Trophoblast cell (in vitro differentiated cells and primary cell): ENCODE results near the gene MYD88.

ENCODE experiments used
- DNase-seq, 2 donors: peaks; one replicate each; pipeline ENCODE4 v3.0.0-alpha.2; 2016
- H2AFZ ChIP-seq: 2 replicates; pipeline ENCODE4 v1.6.1; 2013; ENCODE audit warnings: low read length, moderate library complexity, mild to moderate bottlenecking; ENCODE audit not compliant: insufficient read depth, poor library complexity
- H2AK5ac ChIP-seq: 2 replicates; pipeline ENCODE4 v1.6.1; 2013; ENCODE audit warnings: mild to moderate bottlenecking, low read length
- H2BK120ac ChIP-seq: 2 replicates; pipeline ENCODE4 v1.6.1; 2013; ENCODE audit warnings: low read length, mild to moderate bottlenecking, moderate library complexity; ENCODE audit not compliant: insufficient read depth, poor library complexity
- H2BK12ac ChIP-seq: 2 replicates; pipeline ENCODE4 v1.6.1; 2013; ENCODE audit warnings: mild to moderate bottlenecking, low read length, moderate library complexity
- H2BK5ac ChIP-seq: 2 replicates; pipeline ENCODE4 v1.6.1; 2013; ENCODE audit warnings: low read length, low read depth, moderate library complexity, mild to moderate bottlenecking; ENCODE audit not compliant: poor library complexity
- H3K14ac ChIP-seq: 2 replicates; pipeline ENCODE4 v1.6.1; 2013; ENCODE audit warnings: mild to moderate bottlenecking, low read length
- H3K18ac ChIP-seq: 2 replicates; pipeline ENCODE4 v1.6.1; 2013; ENCODE audit warnings: mild to moderate bottlenecking, low read length
- H3K23ac ChIP-seq: 2 replicates; pipeline ENCODE4 v1.6.1; 2013; ENCODE audit warnings: low read length
- H3K27ac ChIP-seq: 2 replicates; pipeline ENCODE4 v1.5.1; 2013; ENCODE audit warnings: low read depth, mild to moderate bottlenecking, inconsistent platforms, low read length, moderate library complexity
- H3K27me3 ChIP-seq: 2 replicates; pipeline ENCODE4 v1.6.1; 2013; ENCODE audit warnings: inconsistent platforms, mild to moderate bottlenecking, low read length, moderate library complexity; ENCODE audit not compliant: insufficient read depth
- H3K36me3 ChIP-seq, 2 experiments: 1 replicate in 1 of 2; 2 replicates in 1 of 2; pipeline ENCODE4 v1.6.1; 2013; ENCODE audit warnings: low read length in 2 of 2, mild to moderate bottlenecking in 2 of 2, moderate library complexity in 1 of 2; ENCODE audit not compliant: insufficient read depth in 2 of 2, control insufficient read depth in 1 of 2
- H3K4ac ChIP-seq: 2 replicates; pipeline ENCODE4 v1.6.1; 2013; ENCODE audit warnings: low read depth, mild to moderate bottlenecking, low read length, moderate library complexity
- H3K4me1 ChIP-seq, 2 experiments: 1 replicate in 1 of 2; 2 replicates in 1 of 2; pipeline ENCODE4 v1.6.1; 2013; ENCODE audit warnings: low read length in 2 of 2, mild to moderate bottlenecking in 2 of 2, moderate library complexity in 1 of 2; ENCODE audit not compliant: insufficient read depth in 2 of 2, control insufficient read depth in 1 of 2
- H3K4me2 ChIP-seq: 2 replicates; pipeline ENCODE4 v1.6.1; 2013; ENCODE audit warnings: inconsistent platforms, mild to moderate bottlenecking, low read length, moderate library complexity
- H3K4me3 ChIP-seq: 2 replicates; pipeline ENCODE4 v1.5.1; 2013; ENCODE audit warnings: mild to moderate bottlenecking, low read depth, low read length, inconsistent platforms
- H3K79me1 ChIP-seq: one replicate; pipeline ENCODE4 v1.6.1; 2013; ENCODE audit warnings: low read length
- H3K79me2 ChIP-seq: 2 replicates; pipeline ENCODE4 v1.6.1; 2013; ENCODE audit warnings: low read length, mild to moderate bottlenecking; ENCODE audit not compliant: control insufficient read depth, insufficient read depth, poor library complexity
- H3K9ac ChIP-seq: 2 replicates; pipeline ENCODE4 v1.6.1; 2013; ENCODE audit warnings: mild to moderate bottlenecking, low read length
- H3K9me3 ChIP-seq: 2 replicates; pipeline ENCODE4 v1.6.1; 2013; ENCODE audit warnings: low read depth, mild to moderate bottlenecking, control low read depth, inconsistent platforms, low read length; ENCODE audit not compliant: insufficient read depth
- H4K12ac ChIP-seq: 2 replicates; pipeline ENCODE4 v1.6.1; 2013; ENCODE audit warnings: low read depth, mild to moderate bottlenecking, low read length, moderate library complexity
- H4K8ac ChIP-seq: 2 replicates; pipeline ENCODE4 v1.6.1; 2013; ENCODE audit warnings: low read depth, mild to moderate bottlenecking, low read length, moderate library complexity
- H4K91ac ChIP-seq: one replicate; pipeline ENCODE4 v1.6.1; 2013; ENCODE audit warnings: low read depth, mild to moderate bottlenecking, low read length, moderate library complexity
- WGBS: extraction: QIAGEN DNeasy Blood & Tissue Kit; methylation state at CpG from one replicate; pipeline ENCODE4 v1.1.7; 2013; ENCODE audit warnings: missing lambda C conversion rate; ENCODE audit not compliant: insufficient read length, insufficient coverage; ENCODE audit errors: extremely low coverage; 5-methylcytosine and 5-hydroxymethylcytosine counted together

Gene MYD88

GRCh38 chr3:38128303-38128655 is 10.2 kb upstream of the MYD88 start:
- Histone ChIP-seq H3K27me3 (no peaks in the 10 kb centered on the region), H3K14ac (no peak overlapping the region), H3K9me3 (no peaks in the 10 kb centered on the region), H4K91ac (no peak overlapping the region), H2BK5ac (no peak overlapping the region), H4K8ac (no peak overlapping the region), H3K79me2 (no peaks in the 10 kb centered on the region), H2BK120ac (no peak overlapping the region), H3K27ac (no peak overlapping the region), H3K9ac (no peak overlapping the region), H2BK12ac (no peak overlapping the region), H3K36me3 (peaks cover 53 to 67% of the 10 kb centered on the region in 2 experiments), H2AK5ac (no peak overlapping the region), H3K4me3 (no peak overlapping the region), H3K18ac (no peak overlapping the region), H3K23ac (no peak overlapping the region), H2AFZ (no peak overlapping the region), H3K79me1 (peaks cover 7% of the 10 kb centered on the region), H3K4me2 (no peak overlapping the region), H4K12ac (no peak overlapping the region), H3K4me1 (peaks cover 10 to 12% of the 10 kb centered on the region in 2 experiments), H3K4ac (no peak overlapping the region)
- WGBS: no CpG with 5 or more reads among the region's 1 CpG
- no peak for DNase-seq

DNA sequence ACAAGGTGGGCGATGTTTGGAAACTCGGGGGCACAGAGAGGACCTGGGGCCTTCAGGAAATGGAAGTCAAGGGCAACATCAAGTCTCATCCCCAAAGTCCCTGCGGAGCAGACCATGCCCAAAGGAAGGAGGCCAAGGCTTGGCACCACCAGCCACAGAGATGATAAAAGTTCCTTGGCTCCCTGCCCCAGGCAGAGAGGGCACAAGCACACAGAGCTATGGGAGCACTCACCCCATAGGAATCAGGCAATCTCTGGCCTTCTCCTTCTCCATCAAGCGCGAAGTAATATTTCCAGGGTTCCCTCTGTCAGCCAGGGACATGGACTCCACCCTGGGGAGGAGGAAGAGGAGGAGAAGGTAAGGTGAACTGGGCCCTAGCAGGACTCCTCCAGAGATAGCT is 9.4 kb upstream of the MYD88 start:
- peaks cover 16 to 17% of the 10 kb centered on the region in 2 experiments for H3K4me1 ChIP-seq
- no peak overlapping the region for H3K4me3 ChIP-seq
- no peak overlapping the region for H3K27ac ChIP-seq
- no peak overlapping the region for H2BK5ac ChIP-seq
- no peak overlapping the region for H4K8ac ChIP-seq
- no peak overlapping the region for H2AFZ ChIP-seq
- WGBS: no CpG with 5 or more reads among the region's 5 CpGs
- no peak overlapping the region for H3K9ac ChIP-seq
- peaks cover 3% of the 10 kb centered on the region for H3K79me2 ChIP-seq
- H3K79me1 ChIP-seq: peaks cover 13% of the 10 kb centered on the region
- H3K4me2 ChIP-seq: no peak overlapping the region
- no peak overlapping the region for H2AK5ac ChIP-seq
- no peaks in the 10 kb centered on the region for H3K9me3 ChIP-seq
- no peak overlapping the region for H3K23ac ChIP-seq
- no peaks in the 10 kb centered on the region for H3K27me3 ChIP-seq
- no peak overlapping the region for H4K12ac ChIP-seq
- peaks cover 54 to 70% of the 10 kb centered on the region in 2 experiments for H3K36me3 ChIP-seq
- no peak overlapping the region for H3K14ac ChIP-seq
- H3K4ac ChIP-seq: no peak overlapping the region
- no peak overlapping the region for H3K18ac ChIP-seq
- no peak overlapping the region for H4K91ac ChIP-seq
- DNase-seq: no peak
- H2BK120ac ChIP-seq: no peak overlapping the region
- H2BK12ac ChIP-seq: no peak overlapping the region

DNA sequence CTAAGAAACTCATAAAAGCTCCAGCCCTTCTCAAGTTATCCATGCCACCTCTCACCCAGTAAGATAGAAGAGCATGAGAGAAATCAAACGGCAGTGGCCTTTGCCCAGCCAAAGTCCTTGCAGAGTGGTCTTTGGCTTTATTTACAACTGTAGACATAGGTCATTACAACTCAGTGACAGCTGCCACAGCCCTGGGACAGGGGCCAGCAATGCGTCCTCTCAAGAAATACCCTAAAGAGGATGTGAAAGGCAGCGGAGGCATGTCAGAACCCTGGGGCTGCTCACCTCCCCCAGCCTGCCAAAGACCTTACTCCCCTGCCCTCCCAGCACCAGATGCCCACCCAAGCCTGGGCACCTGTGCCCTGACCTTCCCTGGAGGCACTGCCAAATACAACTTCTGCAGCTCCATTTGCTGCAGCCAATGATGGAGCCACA is 7.8 kb upstream of the MYD88 start:
- H2AFZ ChIP-seq: no peak overlapping the region
- H3K4ac ChIP-seq: no peak overlapping the region
- peaks cover 13% of the 10 kb centered on the region for H3K79me1 ChIP-seq
- no peak overlapping the region for H3K4me2 ChIP-seq
- H3K18ac ChIP-seq: no peak overlapping the region
- no peak overlapping the region for H2AK5ac ChIP-seq
- no peak overlapping the region for H2BK12ac ChIP-seq
- DNase-seq: no peak
- H4K91ac ChIP-seq: no peak overlapping the region
- H3K79me2 ChIP-seq: peaks cover 3% of the 10 kb centered on the region
- WGBS: no CpG with 5 or more reads among the region's 3 CpGs
- no peak overlapping the region for H2BK5ac ChIP-seq
- peaks cover 19 to 23% of the 10 kb centered on the region in 2 experiments for H3K4me1 ChIP-seq
- no peak overlapping the region for H4K8ac ChIP-seq
- no peak overlapping the region for H3K23ac ChIP-seq
- H3K27ac ChIP-seq: no peak overlapping the region
- peaks cover 49 to 60% of the 10 kb centered on the region in 2 experiments for H3K36me3 ChIP-seq
- H2BK120ac ChIP-seq: no peak overlapping the region
- no peak overlapping the region for H3K4me3 ChIP-seq
- no peaks in the 10 kb centered on the region for H3K9me3 ChIP-seq
- H3K14ac ChIP-seq: no peak overlapping the region
- no peak overlapping the region for H3K9ac ChIP-seq
- no peak overlapping the region for H4K12ac ChIP-seq
- H3K27me3 ChIP-seq: no peaks in the 10 kb centered on the region

DNA sequence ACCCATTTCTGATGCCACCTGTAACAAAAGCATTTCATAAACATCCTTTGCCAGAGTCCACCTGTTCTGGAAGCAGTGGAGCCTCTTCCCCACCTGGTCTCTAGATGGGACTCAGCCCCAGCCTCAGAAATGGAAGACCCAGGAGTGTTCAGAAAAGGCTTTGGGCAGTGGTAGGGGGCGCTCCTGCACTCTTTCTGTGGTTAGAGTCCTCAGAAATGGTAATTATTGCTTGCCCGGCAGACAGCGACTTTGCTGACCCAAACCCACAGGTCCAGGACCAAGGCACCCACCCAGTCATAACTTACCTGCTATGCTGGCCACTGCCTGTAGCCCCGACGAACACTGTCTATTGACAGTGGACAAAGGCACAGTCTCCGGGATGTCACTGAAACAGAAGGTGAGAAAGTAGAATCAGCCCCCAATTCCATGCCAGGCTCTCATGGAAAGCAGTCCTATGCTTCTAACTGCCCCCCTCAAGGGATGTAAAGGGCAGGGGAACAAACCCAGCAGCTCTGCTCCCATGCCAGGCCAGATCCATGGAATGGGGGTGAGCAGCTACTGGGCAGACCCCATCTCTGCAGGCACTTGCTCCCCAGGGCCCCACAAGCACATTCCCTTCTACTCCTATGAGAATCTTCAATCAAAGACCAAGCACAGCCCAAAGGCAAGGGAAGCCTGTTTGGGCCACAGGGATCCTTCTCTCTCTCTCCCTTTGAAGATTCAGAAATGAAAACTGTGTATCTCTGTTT is 6.7 kb upstream of the MYD88 start:
- H3K9me3 ChIP-seq: no peaks in the 10 kb centered on the region
- peaks cover 8% of the 10 kb centered on the region for H3K79me2 ChIP-seq
- H3K27ac ChIP-seq: no peak overlapping the region
- peaks cover 38 to 49% of the 10 kb centered on the region in 2 experiments for H3K36me3 ChIP-seq
- no peak overlapping the region for H3K23ac ChIP-seq
- peaks cover 17% of the 10 kb centered on the region for H3K79me1 ChIP-seq
- no peak overlapping the region for H3K9ac ChIP-seq
- H3K27me3 ChIP-seq: no peaks in the 10 kb centered on the region
- H3K14ac ChIP-seq: no peak overlapping the region
- no peak overlapping the region for H3K4ac ChIP-seq
- no CpG with 5 or more reads among the region's 6 CpGs for WGBS
- H3K4me1 ChIP-seq: peaks cover 19 to 26% of the 10 kb centered on the region in 2 experiments
- H3K4me2 ChIP-seq: no peak overlapping the region
- H2AFZ ChIP-seq: no peak overlapping the region
- no peak overlapping the region for H4K91ac ChIP-seq
- no peak overlapping the region for H4K12ac ChIP-seq
- no peak overlapping the region for H2BK12ac ChIP-seq
- no peak overlapping the region for H2BK120ac ChIP-seq
- no peak overlapping the region for H2BK5ac ChIP-seq
- H2AK5ac ChIP-seq: no peak overlapping the region
- no peak overlapping the region for H3K18ac ChIP-seq
- peak in 1 of 2 donors; percentile 47 for DNase-seq
- H3K4me3 ChIP-seq: no peak overlapping the region
- H4K8ac ChIP-seq: no peak overlapping the region
